Measurements from ENCODE around the gene NPEPL1. TPM values are rescaled to one million over a fixed set of nuclear protein-coding genes. Genes with fewer than 3 reads are reported as not detected.
"Not testable (repeated sequence)": the region's sequence is repeated elsewhere in the genome, so short reads cannot be mapped to it uniquely, and the experiment has no call there.

Gene NPEPL1
- total and polyA plus RNA-seq, 3 experiments from 2014 or later = 6.8 to 18.6 (median 15.3) TPM

GRCh38 chr20:58755062-58755697 is 62.6 kb downstream of the NPEPL1 start:
- H3K27me3 ChIP-seq (ENCODE audit: insufficient read depth, low read length, poor library complexity, severe bottlenecking) = no peaks in the 10 kb centered on the region
- peaks cover 16 to 41% of the 10 kb centered on the region in 2 donors for H3K27me3 Mint-ChIP-seq
- no peaks in the 10 kb centered on the region for H3K9me3 Mint-ChIP-seq
- ChIA-PET CTCF (no interaction called here), POLR2A (interaction anchor here (0.5 kb wide), 1 partner anchor 227 kb away, joined by 3 read pairs; no protein-coding TSS in a partner anchor)
- no peaks in the 10 kb centered on the region for H3K36me3 Mint-ChIP-seq
- no peaks in the 10 kb centered on the region for H3K4me1 ChIP-seq (ENCODE audit: insufficient read depth, low read length)
- no peaks in the 10 kb centered on the region for H3K9me3 ChIP-seq (ENCODE audit: low read length)
- no peak overlapping the region for H3K4me3 ChIP-seq (ENCODE audit: low read length)
- no peak overlapping the region for H3K27ac Mint-ChIP-seq
- DNase-seq = no peak
- no peak overlapping the region for H3K4me3 Mint-ChIP-seq
- no peak overlapping the region for H3K27ac ChIP-seq (ENCODE audit: low read depth, low read length)
- H3K4me1 Mint-ChIP-seq = no peaks in the 10 kb centered on the region
- H3K36me3 ChIP-seq (ENCODE audit: insufficient read depth, low read length) = no peaks in the 10 kb centered on the region

GRCh38 chr20:58755766-58756449 is 63.3 kb downstream of the NPEPL1 start:
- Histone ChIP-seq H3K4me3 (ENCODE audit: low read length) (no peak overlapping the region), H3K27me3 (ENCODE audit: insufficient read depth, low read length, poor library complexity, severe bottlenecking) (no peaks in the 10 kb centered on the region), H3K4me1 (ENCODE audit: insufficient read depth, low read length) (no peaks in the 10 kb centered on the region), H3K27ac (ENCODE audit: low read depth, low read length) (no peak overlapping the region), H3K9me3 (ENCODE audit: low read length) (no peaks in the 10 kb centered on the region), H3K36me3 (ENCODE audit: insufficient read depth, low read length) (no peaks in the 10 kb centered on the region)
- no peaks in the 10 kb centered on the region for H3K36me3 Mint-ChIP-seq
- H3K27ac Mint-ChIP-seq = no peak overlapping the region
- POLR2A ChIA-PET = no interaction called here
- DNase-seq = no peak
- H3K4me1 Mint-ChIP-seq = no peaks in the 10 kb centered on the region
- H3K27me3 Mint-ChIP-seq = peaks cover 16 to 35% of the 10 kb centered on the region in 2 donors
- CTCF ChIA-PET = no interaction called here
- no peaks in the 10 kb centered on the region for H3K9me3 Mint-ChIP-seq
- no peak overlapping the region for H3K4me3 Mint-ChIP-seq

- CTCF ChIA-PET = no interaction called here
- H3K27ac ChIP-seq (ENCODE audit: low read depth, low read length) = no peak overlapping the region
- no peaks in the 10 kb centered on the region for H3K27me3 ChIP-seq (ENCODE audit: insufficient read depth, low read length, poor library complexity, severe bottlenecking)
- Mint-ChIP-seq H3K36me3 (no peaks in the 10 kb centered on the region), H3K4me1 (no peaks in the 10 kb centered on the region), H3K27ac (no peak overlapping the region), H3K9me3 (no peaks in the 10 kb centered on the region), H3K4me3 (no peak overlapping the region), H3K27me3 (peaks cover 19 to 33% of the 10 kb centered on the region in 2 donors)
- POLR2A ChIA-PET = no interaction called here
- no peak overlapping the region for H3K4me3 ChIP-seq (ENCODE audit: low read length)
- no peaks in the 10 kb centered on the region for H3K36me3 ChIP-seq (ENCODE audit: insufficient read depth, low read length)
- H3K4me1 ChIP-seq (ENCODE audit: insufficient read depth, low read length) = no peaks in the 10 kb centered on the region
- H3K9me3 ChIP-seq (ENCODE audit: low read length) = no peaks in the 10 kb centered on the region
- DNase-seq = no peak
Observed at GRCh38 chr20:58756450-58756775, 63.8 kb downstream of the NPEPL1 start.

GRCh38 chr20:58757647-58758046 is 65.0 kb downstream of the NPEPL1 start:
- H3K27me3 ChIP-seq (ENCODE audit: insufficient read depth, low read length, poor library complexity, severe bottlenecking); H3K36me3 ChIP-seq (ENCODE audit: insufficient read depth, low read length); CTCF ChIA-PET; H3K4me3 ChIP-seq (ENCODE audit: low read length); H3K9me3 Mint-ChIP-seq; H3K9me3 ChIP-seq (ENCODE audit: low read length); H3K27ac ChIP-seq (ENCODE audit: low read depth, low read length); H3K4me1 ChIP-seq (ENCODE audit: insufficient read depth, low read length); POLR2A ChIA-PET; DNase-seq; H3K4me3 Mint-ChIP-seq; H3K27ac Mint-ChIP-seq; H3K36me3 Mint-ChIP-seq; H3K4me1 Mint-ChIP-seq: not testable (repeated sequence)
- peaks cover 14 to 31% of the 10 kb centered on the region in 2 donors for H3K27me3 Mint-ChIP-seq

DNA sequence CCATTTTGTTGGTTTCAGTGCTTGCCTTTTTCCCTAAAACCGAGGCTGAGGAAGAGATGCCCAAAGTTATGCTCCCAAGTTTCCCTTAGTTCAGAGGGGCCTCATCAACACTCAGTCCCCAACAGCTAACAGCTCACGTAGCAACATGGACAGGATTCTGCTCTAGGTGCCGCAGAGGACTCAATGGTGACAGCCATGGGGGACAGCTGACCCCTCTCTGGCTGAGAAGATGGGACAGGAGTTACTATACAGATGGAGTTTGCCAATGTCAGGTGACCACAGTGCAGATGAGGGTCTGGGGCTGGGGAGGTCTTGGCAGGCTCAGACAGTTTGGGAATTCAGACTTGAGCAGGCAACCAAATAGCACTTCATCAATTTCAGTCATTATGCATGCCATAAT is 67.3 kb downstream of the NPEPL1 start:
- Histone ChIP-seq H3K9me3 (ENCODE audit: low read length) (no peaks in the 10 kb centered on the region), H3K4me3 (ENCODE audit: low read length) (no peak overlapping the region), H3K36me3 (ENCODE audit: insufficient read depth, low read length) (no peaks in the 10 kb centered on the region), H3K4me1 (ENCODE audit: insufficient read depth, low read length) (no peaks in the 10 kb centered on the region), H3K27me3 (ENCODE audit: insufficient read depth, low read length, poor library complexity, severe bottlenecking) (no peaks in the 10 kb centered on the region), H3K27ac (ENCODE audit: low read depth, low read length) (no peak overlapping the region)
- Mint-ChIP-seq H3K4me1 (no peaks in the 10 kb centered on the region), H3K9me3 (no peaks in the 10 kb centered on the region), H3K27me3 (peaks cover 22 to 46% of the 10 kb centered on the region in 2 donors), H3K27ac (no peak overlapping the region), H3K4me3 (no peak overlapping the region), H3K36me3 (no peaks in the 10 kb centered on the region)
- CTCF ChIA-PET = no interaction called here
- no peak for DNase-seq
- POLR2A ChIA-PET = no interaction called here

- no peak overlapping the region for H3K4me3 ChIP-seq (ENCODE audit: low read length)
- H3K27ac ChIP-seq (ENCODE audit: low read depth, low read length) = no peak overlapping the region
- Mint-ChIP-seq H3K4me1 (no peaks in the 10 kb centered on the region), H3K27me3 (peaks cover 20 to 46% of the 10 kb centered on the region in 2 donors), H3K9me3 (no peaks in the 10 kb centered on the region), H3K36me3 (no peaks in the 10 kb centered on the region), H3K27ac (no peak overlapping the region), H3K4me3 (no peak overlapping the region)
- POLR2A ChIA-PET = no interaction called here
- H3K27me3 ChIP-seq (ENCODE audit: insufficient read depth, low read length, poor library complexity, severe bottlenecking) = no peaks in the 10 kb centered on the region
- H3K9me3 ChIP-seq (ENCODE audit: low read length) = no peaks in the 10 kb centered on the region
- no peak for DNase-seq
- H3K36me3 ChIP-seq (ENCODE audit: insufficient read depth, low read length) = no peaks in the 10 kb centered on the region
- no peaks in the 10 kb centered on the region for H3K4me1 ChIP-seq (ENCODE audit: insufficient read depth, low read length)
- CTCF ChIA-PET = no interaction called here
Observed at GRCh38 chr20:58760856-58761255, 68.3 kb downstream of the NPEPL1 start.

DNA sequence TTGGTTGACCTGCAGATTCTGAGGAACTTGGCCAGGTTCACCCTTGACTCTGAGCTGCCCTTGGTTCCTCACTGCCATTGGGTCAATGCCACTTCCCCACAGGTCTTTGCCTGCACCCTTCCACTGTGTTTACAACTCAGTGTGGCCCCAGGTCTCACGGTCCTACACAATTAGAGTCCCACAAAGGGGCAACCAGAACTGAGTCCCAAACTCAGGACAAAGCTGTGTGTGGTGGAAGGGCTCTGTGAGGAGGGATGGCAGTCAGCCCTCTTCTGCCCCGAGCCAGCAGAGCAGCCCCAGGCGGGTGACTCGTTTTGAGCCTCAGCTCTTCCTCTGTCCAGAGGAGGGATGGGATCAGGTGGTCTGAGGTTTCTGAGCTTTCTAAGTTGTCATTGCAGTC is 69.5 kb downstream of the NPEPL1 start:
- H3K4me3 Mint-ChIP-seq = no peak overlapping the region

GRCh38 chr20:58763076-58763475 is 70.5 kb downstream of the NPEPL1 start:
- H3K36me3 Mint-ChIP-seq = no peaks in the 10 kb centered on the region
- no peak for DNase-seq
- H3K4me3 Mint-ChIP-seq = no peak overlapping the region
- Histone ChIP-seq H3K4me3 (ENCODE audit: low read length) (no peak overlapping the region), H3K27me3 (ENCODE audit: insufficient read depth, low read length, poor library complexity, severe bottlenecking) (no peaks in the 10 kb centered on the region), H3K4me1 (ENCODE audit: insufficient read depth, low read length) (no peaks in the 10 kb centered on the region), H3K27ac (ENCODE audit: low read depth, low read length) (no peak overlapping the region), H3K9me3 (ENCODE audit: low read length) (no peaks in the 10 kb centered on the region), H3K36me3 (ENCODE audit: insufficient read depth, low read length) (no peaks in the 10 kb centered on the region)
- CTCF ChIA-PET = no interaction called here
- POLR2A ChIA-PET = no interaction called here
- no peak overlapping the region for H3K27ac Mint-ChIP-seq
- H3K9me3 Mint-ChIP-seq = no peaks in the 10 kb centered on the region
- H3K4me1 Mint-ChIP-seq = no peaks in the 10 kb centered on the region
- H3K27me3 Mint-ChIP-seq = peaks cover 19 to 56% of the 10 kb centered on the region in 2 donors

More for the DNA sequence above, 69.5 kb downstream of the NPEPL1 start:
- Mint-ChIP-seq H3K36me3 (no peaks in the 10 kb centered on the region), H3K27ac (no peak overlapping the region), H3K27me3 (peaks cover 19 to 52% of the 10 kb centered on the region in 2 donors), H3K9me3 (no peaks in the 10 kb centered on the region), H3K4me1 (no peaks in the 10 kb centered on the region)
- Histone ChIP-seq H3K4me3 (ENCODE audit: low read length) (no peak overlapping the region), H3K27me3 (ENCODE audit: insufficient read depth, low read length, poor library complexity, severe bottlenecking) (no peaks in the 10 kb centered on the region), H3K27ac (ENCODE audit: low read depth, low read length) (no peak overlapping the region), H3K36me3 (ENCODE audit: insufficient read depth, low read length) (no peaks in the 10 kb centered on the region), H3K4me1 (ENCODE audit: insufficient read depth, low read length) (no peaks in the 10 kb centered on the region), H3K9me3 (ENCODE audit: low read length) (no peaks in the 10 kb centered on the region)
- no peak for DNase-seq
- ChIA-PET CTCF (no interaction called here), POLR2A (no interaction called here)
